CD4-positive, alpha-beta T cell treated with Interferon alpha-2 for 1 hour (primary cell): ENCODE results near the gene TMEM131.
"Not testable (repeated sequence)": the region's sequence is repeated elsewhere in the genome, so short reads cannot be mapped to it uniquely, and the experiment has no call there.

Source experiments
- DNase-seq, 2 donors: peaks; one replicate each; pipeline ENCODE4 v3.0.0-alpha.2; 2020 to 2022

TMEM131 gene

DNA sequence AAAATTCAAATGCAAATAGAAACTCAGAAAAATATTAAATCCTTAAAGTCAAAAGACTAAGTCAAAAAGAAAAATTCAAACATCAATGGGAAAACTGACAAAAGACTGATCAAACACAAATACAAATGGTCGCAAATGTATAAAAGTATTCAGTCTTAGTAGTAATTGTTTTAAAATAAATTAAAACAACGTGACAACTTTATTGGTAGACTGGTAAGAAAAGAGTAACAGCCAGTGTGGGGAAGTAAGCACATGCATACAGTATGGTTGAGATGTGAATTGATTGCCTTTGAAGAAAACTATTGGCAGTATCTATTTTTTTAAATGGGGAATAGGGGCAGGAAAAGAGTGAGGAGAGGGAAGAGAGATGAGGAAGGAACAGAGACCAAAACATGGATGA lies 9.8 kb downstream of the TMEM131 start:
- no peak for DNase-seq

DNA sequence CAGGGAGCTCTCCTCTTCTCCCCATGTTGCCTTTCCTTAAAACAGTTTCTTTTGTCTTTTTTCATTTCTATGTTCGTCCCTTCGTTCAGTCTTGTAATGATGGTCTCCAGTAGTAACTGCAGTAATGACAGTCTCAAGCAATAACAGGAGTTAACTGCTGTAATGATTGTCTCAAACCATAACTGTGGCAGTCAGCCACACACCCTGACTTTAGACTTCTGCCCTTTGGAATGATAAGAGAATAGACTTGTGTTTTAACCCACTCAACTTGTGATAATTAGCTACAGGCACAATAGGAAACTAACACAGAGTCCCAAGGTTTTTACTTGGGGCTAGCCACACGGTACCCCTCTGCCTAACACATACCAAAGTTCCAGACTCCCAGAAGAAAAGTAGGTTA lies 12.1 kb downstream of the TMEM131 start:
- DNase-seq: no peak

DNA sequence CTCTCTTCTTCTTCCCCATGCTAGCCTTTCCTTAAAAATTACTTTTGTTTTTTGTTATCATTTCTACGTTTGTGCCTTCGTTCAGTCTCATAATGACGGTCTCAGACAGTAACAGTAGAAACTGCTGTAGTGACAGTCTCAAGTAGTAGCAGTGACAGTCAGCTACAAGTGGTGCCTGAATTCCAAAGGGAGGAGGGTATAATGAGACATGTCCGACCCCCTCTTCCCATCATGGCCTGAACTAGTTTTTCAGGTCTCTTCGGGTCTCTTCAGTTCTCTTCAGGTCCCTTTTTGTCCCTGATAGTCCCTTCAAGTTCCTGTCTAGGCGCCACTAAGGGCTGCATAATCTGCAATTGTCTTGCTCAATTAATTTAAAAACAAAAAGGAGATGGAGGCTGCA lies 12.6 kb downstream of the TMEM131 start:
- DNase-seq: no peak

DNA sequence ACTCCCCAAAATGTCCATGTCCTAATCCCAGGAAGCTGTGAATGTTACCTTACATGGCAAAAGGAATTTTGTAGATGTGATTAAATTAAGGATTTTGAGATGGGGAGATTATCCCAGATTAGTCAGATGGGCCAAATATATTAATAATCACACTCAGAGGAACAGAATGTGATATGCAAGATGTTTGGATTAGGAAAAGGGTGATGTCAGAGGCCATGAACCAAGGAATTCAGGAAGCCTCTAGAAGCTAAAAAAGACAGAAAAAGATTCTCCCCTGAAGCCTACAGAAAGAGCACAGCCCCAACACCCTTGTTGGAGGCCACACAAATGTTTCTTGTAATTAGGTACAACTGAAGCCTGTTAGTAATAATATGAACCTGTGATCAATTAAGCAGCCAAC lies 13.1 kb downstream of the TMEM131 start:
- DNase-seq: no peak

DNA sequence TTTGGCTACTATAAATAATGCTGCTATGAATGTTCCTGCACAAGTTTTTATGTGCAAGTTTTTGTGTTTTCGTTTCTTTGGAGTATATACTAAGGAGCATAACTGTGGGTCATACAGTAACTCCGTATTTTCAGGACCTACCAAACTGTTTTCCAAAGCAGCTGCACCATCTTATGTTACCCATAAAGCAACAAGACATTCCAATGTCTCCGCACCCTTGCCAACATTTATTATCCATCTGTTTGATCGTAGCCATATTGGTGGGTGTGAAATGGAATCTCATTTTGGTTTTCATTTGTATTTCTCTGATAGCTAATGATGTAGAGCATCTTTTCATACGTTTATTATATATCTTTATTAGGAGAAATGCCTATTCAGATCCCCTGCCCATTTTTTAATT lies 13.8 kb downstream of the TMEM131 start:
- no peak for DNase-seq

DNA sequence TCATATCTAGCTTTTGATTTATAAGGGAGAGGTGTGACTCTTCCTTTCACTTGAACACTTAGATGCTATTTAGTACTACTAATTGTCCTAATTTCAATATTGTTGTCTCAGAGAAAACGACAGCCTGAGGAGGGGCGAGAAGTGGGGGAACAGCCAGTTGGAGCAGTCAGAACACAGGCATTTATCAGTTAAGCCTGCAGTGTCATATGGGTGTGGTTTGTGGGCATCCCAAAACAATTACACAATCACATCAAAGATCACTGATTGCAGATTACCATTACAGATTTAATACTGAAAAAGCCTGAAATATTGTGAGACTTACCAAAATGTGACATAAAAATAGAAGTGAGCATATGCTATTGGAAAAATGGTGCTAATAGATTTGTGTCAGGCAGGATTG lies 15.8 kb downstream of the TMEM131 start:
- no peak for DNase-seq

DNA sequence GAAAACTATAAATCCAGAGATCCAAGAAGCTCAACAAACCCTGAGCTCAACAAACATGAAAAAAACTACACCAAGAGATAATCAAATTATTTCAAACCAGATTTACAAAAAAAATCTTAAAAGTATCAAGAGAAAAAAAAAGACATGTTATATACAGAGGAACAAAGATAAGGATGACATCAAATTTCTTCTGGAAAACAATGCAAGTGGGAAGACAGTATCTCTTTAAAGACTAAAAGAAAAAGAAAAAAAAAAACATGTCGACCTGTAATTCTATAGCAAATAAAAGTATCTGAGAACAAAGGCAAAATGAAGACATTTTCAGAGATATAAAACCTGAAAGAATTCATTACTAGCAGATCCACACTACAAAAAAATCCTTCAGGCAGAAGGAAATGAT lies 21.3 kb downstream of the TMEM131 start:
- no peak for DNase-seq

DNA sequence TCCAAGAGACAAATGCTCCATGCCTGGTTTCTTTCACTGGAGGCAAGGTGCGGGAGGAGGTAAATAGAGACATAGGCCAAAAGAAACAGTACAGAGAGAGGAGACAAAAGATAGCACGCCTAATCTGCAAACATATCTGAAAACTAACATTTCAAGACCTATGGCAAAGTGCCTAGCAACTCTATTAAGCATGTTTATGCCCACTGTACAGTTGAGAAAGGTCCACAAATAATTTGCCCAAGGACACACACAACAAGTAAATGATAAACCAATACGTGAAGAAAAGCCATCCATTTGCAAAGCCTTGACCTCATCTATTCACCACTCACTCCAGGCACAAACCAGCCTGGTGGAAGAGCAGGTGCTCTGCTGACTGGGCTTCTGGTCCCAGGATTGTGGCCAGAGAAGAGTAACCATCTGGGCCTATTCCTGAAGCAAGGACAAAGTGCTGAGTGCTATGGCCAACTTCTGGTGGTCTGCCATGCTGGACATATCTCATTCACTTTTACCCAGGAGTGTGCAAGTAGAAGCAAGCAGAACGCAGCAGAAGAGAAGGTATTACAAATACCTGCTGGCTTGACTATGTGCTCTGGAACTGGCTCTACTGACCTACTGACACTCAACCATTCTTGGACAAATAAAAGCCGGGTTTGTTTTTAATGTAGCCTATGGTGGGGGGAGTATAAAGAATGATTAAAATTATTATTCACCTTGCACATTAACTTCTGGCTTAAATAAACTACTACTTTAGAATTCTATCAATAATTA lies 25.3 kb downstream of the TMEM131 start:
- no peak for DNase-seq

DNA sequence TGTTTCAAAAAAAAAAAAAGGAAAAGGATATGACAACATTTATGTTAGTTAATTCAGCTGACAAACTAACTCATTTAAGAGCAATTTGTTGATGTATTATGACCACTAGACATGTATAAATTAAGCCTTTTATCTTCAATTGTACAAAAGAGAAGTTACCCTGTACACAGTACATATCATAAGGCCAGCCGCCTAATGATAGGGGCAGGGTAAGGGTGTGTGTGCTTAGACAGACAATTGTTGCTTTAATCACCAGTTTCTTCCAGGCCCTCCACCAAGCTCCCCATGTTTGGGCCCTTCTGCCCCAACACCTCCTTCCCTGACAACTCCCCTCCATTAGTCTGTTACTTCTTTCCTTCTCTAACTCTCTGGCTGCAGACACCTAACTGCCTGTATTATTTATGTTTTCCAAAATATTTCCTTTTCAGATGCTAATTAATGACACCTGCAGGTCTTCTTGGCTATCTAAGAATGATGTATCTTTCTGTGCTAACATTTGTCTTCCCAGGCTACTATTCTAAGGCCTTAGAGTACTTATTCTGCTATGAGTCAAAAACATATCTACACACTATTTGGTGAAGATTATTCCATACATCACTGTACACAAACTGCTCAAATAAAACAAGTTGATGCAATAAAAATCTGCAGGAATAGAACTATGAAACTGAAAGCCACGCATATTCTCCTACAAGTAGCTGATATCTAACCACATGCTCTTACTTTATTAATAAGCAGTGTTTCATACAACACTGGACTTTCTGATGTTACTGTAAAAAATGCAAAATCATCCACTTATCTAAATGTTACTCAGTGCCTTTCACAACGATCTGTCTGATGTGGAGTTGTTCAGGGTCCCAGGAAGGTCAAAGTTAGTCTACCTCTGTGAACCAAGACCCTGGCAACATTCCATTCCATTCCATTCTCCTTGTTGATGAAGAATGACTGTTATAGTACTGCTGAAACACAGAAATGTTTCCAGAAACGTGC lies 26.4 kb downstream of the TMEM131 start:
- no peak for DNase-seq

DNA sequence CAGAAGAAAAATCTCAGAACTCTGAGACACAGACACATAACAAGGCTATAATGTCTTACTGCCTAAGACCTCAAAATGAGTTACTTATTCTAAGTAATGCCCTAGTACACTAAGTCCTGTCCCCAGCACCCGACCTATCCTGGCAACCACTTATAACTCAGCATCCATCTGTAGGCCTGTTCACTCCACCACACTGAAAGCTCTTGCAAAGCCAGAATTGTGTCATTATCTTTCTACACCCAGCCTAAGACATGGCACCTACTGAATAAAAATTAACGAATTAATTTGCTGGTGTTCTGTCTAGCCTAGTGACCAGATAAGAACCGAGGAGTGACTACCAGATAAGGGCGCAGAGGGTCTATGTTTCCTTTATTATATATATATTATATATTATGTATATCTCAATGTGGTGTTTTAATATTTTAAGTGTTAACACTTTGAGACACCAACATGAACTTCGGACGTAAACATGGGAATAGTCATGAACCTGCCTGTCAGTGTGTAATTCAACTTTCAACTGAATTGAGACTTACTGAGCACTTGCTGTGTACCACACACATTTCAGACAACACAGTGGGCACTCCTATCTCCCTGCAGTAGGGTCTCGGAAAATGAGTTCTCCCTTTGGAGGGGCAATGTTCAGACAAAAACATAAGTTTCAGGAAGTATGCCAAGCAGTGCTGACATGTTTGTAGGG lies 27.7 kb downstream of the TMEM131 start:
- DNase-seq: no peak

DNA sequence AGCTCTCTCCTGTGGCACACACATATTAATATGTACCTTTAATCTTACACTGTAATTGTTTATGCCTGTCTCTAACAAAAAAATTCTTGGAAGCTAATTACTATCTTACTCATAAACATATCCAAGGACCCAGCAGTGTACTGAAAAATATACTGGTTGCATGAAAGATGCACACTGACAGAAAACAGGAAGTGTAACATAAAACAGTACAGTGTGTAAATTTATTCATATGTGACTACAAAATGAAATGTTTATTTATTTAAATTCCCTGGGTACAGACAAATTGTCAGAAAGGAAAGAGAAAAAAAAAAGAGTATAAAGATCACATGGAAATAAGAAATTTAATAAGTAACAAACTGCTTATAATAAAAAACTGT lies 28.5 kb downstream of the TMEM131 start:
- no peak for DNase-seq

DNA sequence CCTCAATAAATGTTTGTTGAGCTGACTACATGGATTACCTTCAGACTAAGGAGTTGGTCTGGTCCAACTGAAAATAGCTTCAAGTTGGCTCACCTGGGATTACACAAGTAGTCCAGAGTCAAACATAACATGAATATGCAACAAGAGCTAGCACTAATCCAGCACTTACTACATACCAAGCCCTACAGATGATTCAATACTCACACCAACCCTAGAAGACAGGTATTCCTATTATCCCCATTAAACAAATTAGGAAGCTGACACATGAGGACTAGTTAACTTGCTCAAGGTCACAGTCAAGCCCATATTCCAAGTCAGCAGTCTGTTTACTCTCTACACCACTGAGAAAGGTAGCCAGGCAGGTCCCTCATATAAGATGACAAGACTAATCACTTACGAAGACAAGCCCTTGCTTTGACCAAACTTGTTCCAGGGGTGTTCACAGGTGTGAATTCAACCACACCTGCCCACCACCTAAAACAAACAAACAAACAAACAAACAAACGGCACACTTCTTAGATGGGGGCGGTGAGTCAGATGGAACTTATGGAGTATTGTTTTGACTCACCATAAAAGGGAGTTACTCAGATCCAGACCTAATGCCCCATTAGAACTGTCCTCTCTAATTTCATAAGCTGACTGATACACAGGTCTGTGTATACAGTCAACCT lies 29.1 kb downstream of the TMEM131 start:
- no peak for DNase-seq

DNA sequence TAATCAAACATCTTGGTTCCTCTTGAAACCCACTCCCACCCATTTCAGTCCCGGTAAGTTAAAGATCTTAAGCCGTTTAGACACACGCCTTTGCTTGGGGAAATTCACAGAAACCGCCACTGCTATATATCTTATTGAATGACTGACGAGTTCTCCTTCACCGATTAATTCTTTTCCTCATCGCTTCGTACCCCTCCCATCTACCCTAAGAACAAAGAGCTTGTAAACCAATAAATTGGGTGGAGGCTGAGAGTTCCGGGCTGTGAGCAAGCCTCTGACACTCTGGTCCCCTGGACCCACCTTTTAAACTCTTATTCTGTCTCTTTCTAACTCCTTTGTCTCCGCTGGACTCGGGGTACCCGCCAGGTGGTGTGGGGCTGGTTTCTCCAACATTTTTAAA lies 30.6 kb downstream of the TMEM131 start:
- no peak for DNase-seq

DNA sequence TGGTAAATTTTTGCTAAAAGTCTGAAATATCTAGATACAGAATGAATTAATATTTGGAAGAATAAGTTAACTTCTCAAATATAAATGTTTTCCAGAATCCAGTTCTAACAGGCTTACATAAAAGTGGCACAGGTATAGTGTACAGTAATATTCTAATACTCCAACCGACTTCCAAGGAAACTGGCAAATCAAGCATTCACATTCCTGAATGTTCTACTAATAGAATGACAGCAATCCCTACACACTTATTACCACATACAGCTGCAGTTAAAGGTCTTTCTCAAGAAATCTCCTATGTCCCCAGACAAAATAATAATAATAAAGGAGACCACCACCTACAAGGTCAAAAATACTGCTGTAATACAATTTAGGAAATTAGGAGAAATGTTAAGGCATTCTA lies 31.9 kb downstream of the TMEM131 start:
- no peak for DNase-seq

DNA sequence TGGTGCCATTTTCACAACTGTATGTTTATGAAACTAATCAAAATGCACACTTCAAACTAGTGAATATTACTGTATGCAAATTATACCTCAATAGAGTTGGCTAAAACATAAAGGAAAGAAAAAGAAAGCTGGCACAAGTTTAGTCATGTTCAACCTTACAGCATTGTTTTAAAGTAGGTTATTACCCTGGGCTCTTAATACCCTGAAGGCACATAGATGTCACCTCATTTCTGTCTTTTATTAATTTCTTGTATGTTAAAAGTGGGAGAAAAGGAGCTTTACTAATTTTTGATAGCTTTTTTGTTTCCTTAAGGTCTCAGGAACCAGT lies 32.7 kb downstream of the TMEM131 start:
- DNase-seq: no peak

DNA sequence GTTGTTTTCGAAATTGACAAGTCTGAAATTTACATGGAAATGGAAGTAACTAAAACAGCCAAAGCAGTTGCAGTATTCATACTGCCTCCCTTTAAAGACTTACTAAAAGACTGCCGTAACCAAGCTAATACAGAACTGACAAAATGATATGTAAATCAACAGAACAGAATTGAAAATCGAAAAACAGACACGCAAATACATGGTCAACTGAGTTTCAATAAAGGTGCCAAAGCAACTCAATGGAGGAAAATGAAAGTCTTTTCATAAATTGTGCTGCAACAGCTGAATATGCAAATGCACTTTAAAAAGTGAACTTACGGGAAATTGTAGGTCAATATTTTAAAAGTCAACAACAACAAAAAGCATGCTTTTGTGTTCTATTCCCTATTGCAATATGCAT lies 34.2 kb downstream of the TMEM131 start:
- DNase-seq: no peak

DNA sequence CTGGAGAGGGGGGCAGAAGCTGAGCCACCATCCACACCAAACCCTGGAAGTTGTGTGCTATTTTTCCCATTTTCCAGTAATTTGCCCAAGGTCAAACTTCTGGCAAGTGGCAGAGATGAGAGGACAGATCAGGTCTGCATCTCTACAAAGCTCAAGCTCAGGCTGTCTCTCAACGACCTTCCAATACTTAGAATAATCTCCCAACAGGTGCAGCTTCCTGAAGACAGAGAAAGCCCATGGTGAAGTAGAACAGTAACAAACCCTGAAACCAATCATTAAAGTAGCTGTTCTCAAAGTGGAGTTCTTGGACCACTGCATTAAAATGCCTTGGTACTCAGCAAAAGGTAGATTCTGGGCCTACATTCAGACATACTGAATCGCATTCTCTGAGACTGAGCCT lies 37.6 kb downstream of the TMEM131 start:
- DNase-seq: no peak

DNA sequence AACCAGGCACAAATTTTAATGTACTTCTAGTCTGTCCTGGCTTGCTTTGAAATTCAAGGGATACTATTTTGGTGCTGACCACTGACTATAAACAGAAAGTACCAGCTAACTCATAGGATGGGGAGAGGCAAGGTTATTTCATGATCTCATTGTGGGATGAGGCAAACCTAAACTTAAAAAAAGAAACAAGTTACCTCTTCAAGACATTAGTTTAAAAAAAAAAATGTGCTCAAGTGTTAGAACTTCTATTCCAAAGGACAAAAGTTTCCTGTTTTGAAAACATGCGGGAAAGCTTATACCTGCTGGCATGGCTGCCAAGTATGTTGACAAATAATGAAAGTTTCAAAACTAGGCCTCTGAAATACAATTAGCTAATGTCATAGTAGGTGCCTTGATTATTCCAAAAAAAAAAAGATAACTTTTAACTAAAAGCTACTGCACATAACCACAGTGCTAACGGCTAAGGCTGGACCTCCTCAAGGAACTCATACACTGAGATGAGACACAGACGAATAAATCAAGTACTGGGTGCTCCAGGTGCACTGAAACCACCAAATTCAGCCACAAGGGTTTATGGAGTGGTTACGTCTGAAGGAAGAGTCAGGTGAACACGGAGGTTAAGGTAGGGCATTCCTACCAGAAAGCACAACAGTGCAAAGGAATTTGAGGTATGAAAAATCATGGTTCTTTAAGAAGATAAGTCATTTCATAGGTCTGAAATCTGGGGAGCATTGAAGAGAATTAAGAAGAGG lies 38.1 kb downstream of the TMEM131 start:
- DNase-seq: no peak

DNA sequence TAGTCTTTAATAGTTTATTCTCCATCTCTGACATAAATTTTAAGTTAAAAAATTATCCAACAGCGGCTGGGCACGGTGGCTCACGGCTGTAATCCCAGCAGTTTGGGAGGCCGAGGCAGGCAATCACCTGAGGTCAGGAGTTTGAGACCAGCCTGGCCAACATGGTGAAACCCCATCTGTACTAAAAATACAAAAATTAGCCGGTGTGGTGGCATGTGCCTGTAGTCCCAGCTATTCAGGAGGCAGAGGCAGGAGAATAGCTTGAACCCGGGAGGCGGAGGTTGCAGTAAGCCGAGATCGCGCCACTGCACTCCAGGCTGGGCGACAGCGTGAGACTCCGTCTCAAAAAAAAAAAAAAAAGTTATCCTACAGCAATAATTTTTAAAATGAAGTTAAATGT lies 39.0 kb downstream of the TMEM131 start:
- not testable (repeated sequence) for DNase-seq

DNA sequence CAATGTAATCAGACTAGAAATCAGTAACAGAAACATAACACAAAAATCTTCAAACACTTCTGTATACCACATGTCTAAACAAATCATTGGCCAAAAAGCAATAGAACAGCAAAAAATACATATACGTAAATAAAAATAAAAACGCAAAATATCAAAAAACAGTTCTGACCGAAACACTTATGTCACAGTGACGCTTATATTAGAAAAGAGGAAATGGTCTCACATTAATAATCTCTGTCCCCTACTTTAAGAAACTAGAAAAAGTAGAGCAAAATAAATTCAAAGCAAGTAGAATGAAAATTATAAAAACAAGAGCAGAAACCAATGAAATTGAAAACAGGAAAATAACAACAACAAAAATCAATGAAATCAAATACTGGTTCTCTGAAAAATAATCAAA lies 41.9 kb downstream of the TMEM131 start:
- DNase-seq: no peak

DNA sequence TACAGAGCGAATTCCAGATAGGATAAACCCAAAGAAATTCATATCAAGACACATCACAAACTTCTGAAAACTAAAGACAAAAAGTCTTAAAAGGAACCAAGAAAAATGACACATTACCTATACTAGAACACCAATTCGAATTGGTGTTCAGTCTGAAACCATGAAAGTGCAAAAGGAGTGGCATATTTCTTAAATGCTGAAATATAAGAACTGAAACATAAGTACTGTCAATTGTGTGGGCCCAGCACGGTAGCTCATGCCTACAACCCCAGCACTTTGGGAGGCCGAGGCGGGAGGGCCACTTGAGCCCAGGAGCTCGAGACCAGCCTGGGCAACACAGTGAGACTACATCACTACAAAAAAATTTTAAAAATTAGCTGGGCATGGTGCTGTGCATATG lies 43.4 kb downstream of the TMEM131 start:
- DNase-seq: no peak

DNA sequence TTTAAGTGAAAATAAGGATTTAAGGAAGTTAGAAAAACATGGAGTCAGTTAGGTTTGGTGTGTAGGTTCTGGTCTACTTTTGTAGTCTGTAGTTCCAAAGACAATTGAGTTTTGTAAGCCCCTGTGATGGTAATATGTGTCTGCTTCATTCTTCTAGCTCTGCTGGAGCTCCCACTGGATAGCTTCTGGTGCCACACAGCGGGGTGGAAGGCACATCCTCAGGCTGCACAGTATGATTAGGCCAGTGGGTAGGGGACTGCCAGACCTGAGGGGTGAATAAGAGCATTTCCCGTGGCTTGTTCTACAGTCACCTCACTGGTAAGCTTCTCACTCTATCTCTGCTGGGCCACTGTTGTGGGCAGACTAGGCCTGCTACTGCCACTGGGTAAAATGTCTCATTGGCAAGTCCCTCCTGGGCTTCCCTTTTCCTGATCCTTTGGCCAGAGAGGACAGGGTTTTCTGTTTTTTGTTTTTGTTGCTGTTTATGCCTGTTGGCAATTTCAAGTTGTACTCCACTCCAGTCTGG lies 44.5 kb downstream of the TMEM131 start:
- no peak for DNase-seq
